ENCODE measurements around the gene TAOK1.

Gene TAOK1

DNA sequence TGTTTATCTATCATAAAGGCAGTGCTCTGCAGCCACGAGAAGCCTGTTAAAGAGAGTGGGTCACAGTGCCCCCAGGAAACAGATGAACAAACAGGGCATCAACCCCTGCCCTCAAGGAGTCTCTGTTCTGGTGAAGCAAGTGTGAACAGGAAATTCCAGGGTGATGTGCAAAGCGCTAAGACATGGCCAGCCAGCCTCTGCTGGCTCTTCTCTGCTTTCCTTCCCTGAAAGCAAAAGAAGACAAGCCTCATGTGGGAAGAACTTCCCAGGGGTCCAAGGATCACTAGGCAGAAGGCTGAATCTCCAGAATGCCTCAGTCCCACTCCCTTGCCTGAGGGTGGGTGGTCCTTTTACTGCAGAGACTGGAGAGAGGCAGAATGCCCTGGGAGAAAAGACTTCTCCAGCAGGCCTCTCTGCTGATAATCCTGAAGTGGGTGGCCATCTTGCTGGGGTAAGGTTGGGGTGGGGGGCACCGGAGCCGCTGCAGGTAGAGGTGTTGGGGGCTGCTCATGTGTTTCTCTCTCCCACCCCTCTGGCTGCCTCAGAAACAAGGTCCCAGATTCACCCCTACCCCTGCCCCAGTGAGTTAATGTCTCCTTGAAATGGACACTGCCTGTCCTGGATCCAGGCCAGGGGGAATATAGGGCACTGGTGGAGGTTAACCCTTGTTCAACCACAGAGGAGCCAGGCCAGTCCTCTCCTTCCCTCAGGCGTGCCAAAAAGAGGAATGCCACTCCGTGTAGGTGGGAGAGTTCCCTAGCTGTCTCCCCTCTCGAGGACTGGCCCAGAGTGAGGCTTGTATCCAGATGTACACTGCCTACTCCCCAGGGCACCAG is 205.2 kb downstream of the TAOK1 start:
- Histone ChIP-seq H3K27me3 (ENCODE audit: control insufficient read depth, insufficient read depth, low read length) (no peaks in the 10 kb centered on the region), H3K4me3 (ENCODE audit: low read length) (no peak overlapping the region), H3K27ac (ENCODE audit: low read depth, low read length) (no peak overlapping the region), H3K9ac (ENCODE audit: low read length) (no peak overlapping the region), H3K4me1 (ENCODE audit: control insufficient read depth, insufficient read depth, low read length) (peaks cover 14% of the 10 kb centered on the region), H3K36me3 (ENCODE audit: control insufficient read depth, insufficient read depth, low read length) (no peaks in the 10 kb centered on the region)

DNA sequence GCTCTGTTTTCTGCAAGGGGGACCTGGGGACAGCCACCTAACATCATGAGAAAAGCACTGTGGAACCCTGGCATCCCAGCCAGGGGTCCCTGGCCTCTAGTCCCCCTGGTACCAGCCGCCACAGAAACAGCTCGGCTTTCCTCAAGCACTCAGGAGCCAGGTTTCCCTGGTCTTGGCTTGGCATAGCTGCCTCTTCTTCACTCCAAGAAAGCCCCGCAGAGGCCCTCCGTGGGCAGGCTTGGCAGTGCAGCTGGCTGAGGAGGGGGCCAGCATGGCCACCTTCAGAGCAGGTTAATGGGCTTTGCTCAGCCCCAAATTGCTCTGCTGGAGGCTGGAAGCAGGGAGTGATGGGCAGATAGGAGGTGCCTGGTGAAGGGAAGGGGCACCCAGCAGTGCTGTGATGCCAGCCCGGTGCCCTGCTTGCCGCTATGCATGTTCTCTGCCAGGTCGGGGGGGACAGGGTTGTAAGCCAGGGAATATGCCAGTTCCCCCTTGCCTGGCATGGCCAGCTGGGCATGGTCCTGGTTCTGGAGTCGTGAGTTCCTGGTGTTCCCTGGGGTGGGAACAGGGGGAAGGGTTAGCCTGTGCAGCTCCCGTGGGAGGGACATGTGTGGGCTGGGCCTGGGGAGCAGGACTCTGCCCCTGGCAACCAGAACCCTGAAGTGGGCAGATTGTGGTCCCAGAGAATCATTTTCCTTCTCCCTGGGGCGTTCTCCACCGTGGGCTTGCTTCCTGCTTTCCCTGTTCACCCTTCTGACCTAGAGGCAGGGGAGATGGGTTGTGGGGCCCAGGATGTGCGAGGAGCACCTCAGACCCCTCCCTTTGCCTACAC is 206.0 kb downstream of the TAOK1 start:
- no peaks in the 10 kb centered on the region for H3K27me3 ChIP-seq (ENCODE audit: control insufficient read depth, insufficient read depth, low read length)
- no peaks in the 10 kb centered on the region for H3K36me3 ChIP-seq (ENCODE audit: control insufficient read depth, insufficient read depth, low read length)
- H3K9ac ChIP-seq (ENCODE audit: low read length) = no peak overlapping the region
- H3K4me1 ChIP-seq (ENCODE audit: control insufficient read depth, insufficient read depth, low read length) = peaks cover 11% of the 10 kb centered on the region
- H3K4me3 ChIP-seq (ENCODE audit: low read length) = no peak overlapping the region
- no peak overlapping the region for H3K27ac ChIP-seq (ENCODE audit: low read depth, low read length)

DNA sequence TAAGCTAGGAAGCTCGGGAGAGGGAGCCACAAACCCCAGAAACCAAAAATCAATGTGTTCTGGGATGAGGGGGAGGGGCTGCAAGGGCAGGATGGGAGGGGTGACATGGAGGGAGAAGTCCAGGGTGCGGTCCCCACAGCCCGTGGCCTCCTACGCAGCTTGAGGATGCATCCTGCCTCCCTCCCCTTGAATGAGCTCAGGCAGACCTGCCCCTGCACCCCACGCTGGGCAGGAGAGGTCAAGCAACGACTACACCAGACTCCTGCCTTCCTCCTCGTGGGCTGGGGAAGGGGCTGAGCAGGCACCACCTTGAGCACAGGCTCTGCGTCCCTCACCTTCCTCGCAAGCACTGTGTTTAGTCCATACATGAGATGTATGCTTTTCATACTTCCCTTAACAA is 206.6 kb downstream of the TAOK1 start:
- Histone ChIP-seq H3K4me3 (ENCODE audit: low read length) (no peak overlapping the region), H3K36me3 (ENCODE audit: control insufficient read depth, insufficient read depth, low read length) (no peaks in the 10 kb centered on the region), H3K27me3 (ENCODE audit: control insufficient read depth, insufficient read depth, low read length) (no peaks in the 10 kb centered on the region), H3K4me1 (ENCODE audit: control insufficient read depth, insufficient read depth, low read length) (peaks cover 6% of the 10 kb centered on the region), H3K9ac (ENCODE audit: low read length) (no peak overlapping the region), H3K27ac (ENCODE audit: low read depth, low read length) (no peak overlapping the region)

DNA sequence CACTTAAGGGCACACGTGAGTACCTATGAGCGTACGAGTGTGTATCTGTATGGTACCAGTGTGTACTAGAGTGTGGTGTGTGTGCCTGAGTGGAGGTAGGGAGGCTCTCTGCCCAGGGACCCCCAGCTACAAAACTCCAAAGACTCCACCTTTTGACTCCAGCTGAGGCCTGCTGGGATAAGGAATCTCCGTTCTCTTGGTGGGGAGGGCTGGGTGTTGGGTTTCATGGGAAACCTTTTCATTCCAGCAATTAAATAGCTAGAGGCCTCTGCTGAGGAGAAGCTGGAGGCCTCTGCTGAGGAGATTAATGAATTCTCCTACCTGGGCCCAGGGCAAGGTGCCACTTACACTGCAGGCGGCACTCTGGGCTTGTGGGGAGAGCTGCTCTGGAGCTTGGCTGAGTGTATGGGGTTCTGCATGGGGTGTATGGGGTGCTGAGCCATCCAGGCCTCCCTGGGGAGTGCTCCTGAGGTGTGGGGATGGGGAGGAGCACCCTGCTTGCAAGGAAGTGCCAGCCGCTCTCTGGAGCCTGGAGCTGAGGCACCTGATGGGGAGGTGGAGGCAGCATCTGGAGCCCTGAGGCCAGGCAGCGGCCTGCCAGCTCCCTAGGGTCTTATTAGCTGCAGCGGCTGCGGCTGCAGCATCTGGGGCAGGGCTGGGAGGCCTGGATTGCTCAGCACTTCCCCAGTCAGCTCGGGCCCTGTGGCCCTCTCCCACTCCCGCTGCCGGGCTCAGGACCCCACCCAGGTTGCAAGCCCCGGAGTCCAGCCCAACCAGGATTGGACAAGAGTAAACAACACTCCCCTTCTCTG is 207.4 kb downstream of the TAOK1 start:
- no peak overlapping the region for H3K27ac ChIP-seq (ENCODE audit: low read depth, low read length)
- no peaks in the 10 kb centered on the region for H3K4me1 ChIP-seq (ENCODE audit: control insufficient read depth, insufficient read depth, low read length)
- no peaks in the 10 kb centered on the region for H3K36me3 ChIP-seq (ENCODE audit: control insufficient read depth, insufficient read depth, low read length)
- no peaks in the 10 kb centered on the region for H3K27me3 ChIP-seq (ENCODE audit: control insufficient read depth, insufficient read depth, low read length)
- no peak overlapping the region for H3K9ac ChIP-seq (ENCODE audit: low read length)
- no peak overlapping the region for H3K4me3 ChIP-seq (ENCODE audit: low read length)

All from rectal smooth muscle tissue (tissue), 1 donor.